Measurements from ENCODE around the gene PRIM2.
"Not testable (repeated sequence)": the region's sequence is repeated elsewhere in the genome, so short reads cannot be mapped to it uniquely, and the experiment has no call there.

Gene PRIM2

GRCh38 chr6:57298741-57299140, 18.7 kb upstream of the PRIM2 start:
- DNase-seq (ENCODE audit: low spot score in 2 of 2) = no peak
- no peaks in the 10 kb centered on the region for H3K36me3 ChIP-seq (replicated peaks)
- H3K27me3 ChIP-seq (ENCODE audit: low read depth) = no peaks in the 10 kb centered on the region; the same call in 1 of the 2 replicates
- in situ Hi-C loops (cut with MboI; ENCODE audit: low sequenced_read_pairs) = no loop called here
- no peaks in the 10 kb centered on the region for H3K4me1 ChIP-seq
- no peak overlapping the region for H3K4me3 ChIP-seq
- H3K9me3 ChIP-seq = no peaks in the 10 kb centered on the region

- H3K9me3 ChIP-seq = no peaks in the 10 kb centered on the region
- H3K27me3 ChIP-seq (ENCODE audit: low read depth) = no peaks in the 10 kb centered on the region
- no peak overlapping the region for H3K4me3 ChIP-seq
- no peak for DNase-seq (ENCODE audit: low spot score in 2 of 2)
- peaks cover 19% of the 10 kb centered on the region for H3K4me1 ChIP-seq
- in situ Hi-C loops (cut with MboI; ENCODE audit: low sequenced_read_pairs) = no loop called here
- H3K36me3 ChIP-seq (replicated peaks) = no peaks in the 10 kb centered on the region
Observed at GRCh38 chr6:57301757-57302156, 15.7 kb upstream of the PRIM2 start.

GRCh38 chr6:57302477-57302876, 15.0 kb upstream of the PRIM2 start:
- in situ Hi-C loops (cut with MboI; ENCODE audit: low sequenced_read_pairs) = no loop called here
- H3K4me3 ChIP-seq = no peak overlapping the region

GRCh38 chr6:57303931-57304681, 13.3 kb upstream of the PRIM2 start:
- peak in 1 of 2 experiments; percentile 45 for DNase-seq (ENCODE audit: low spot score in 2 of 2)
- no peaks in the 10 kb centered on the region for H3K27me3 ChIP-seq (ENCODE audit: low read depth)
- H3K36me3 ChIP-seq (replicated peaks) = no peaks in the 10 kb centered on the region
- no peak overlapping the region for H3K4me3 ChIP-seq
- in situ Hi-C loops (cut with MboI; ENCODE audit: low sequenced_read_pairs) = no loop called here
- peaks cover 19% of the 10 kb centered on the region for H3K4me1 ChIP-seq
- no peaks in the 10 kb centered on the region for H3K9me3 ChIP-seq

More at GRCh38 chr6:57302477-57302876, 15.0 kb upstream of the PRIM2 start:
- H3K9me3 ChIP-seq = no peaks in the 10 kb centered on the region
- no peaks in the 10 kb centered on the region for H3K36me3 ChIP-seq (replicated peaks)
- H3K4me1 ChIP-seq = peaks cover 19% of the 10 kb centered on the region
- no peak for DNase-seq (ENCODE audit: low spot score in 2 of 2)
- H3K27me3 ChIP-seq (ENCODE audit: low read depth) = no peaks in the 10 kb centered on the region

GRCh38 chr6:57305107-57305506, 12.3 kb upstream of the PRIM2 start:
- peak in 1 of 2 experiments; percentile 15 for DNase-seq (ENCODE audit: low spot score in 2 of 2)
- Histone ChIP-seq H3K4me1 (peaks cover 19% of the 10 kb centered on the region), H3K4me3 (no peak overlapping the region), H3K36me3 (replicated peaks) (no peaks in the 10 kb centered on the region), H3K27me3 (ENCODE audit: low read depth) (no peaks in the 10 kb centered on the region), H3K9me3 (no peaks in the 10 kb centered on the region)
- in situ Hi-C loops (cut with MboI; ENCODE audit: low sequenced_read_pairs) = no loop called here

DNA sequence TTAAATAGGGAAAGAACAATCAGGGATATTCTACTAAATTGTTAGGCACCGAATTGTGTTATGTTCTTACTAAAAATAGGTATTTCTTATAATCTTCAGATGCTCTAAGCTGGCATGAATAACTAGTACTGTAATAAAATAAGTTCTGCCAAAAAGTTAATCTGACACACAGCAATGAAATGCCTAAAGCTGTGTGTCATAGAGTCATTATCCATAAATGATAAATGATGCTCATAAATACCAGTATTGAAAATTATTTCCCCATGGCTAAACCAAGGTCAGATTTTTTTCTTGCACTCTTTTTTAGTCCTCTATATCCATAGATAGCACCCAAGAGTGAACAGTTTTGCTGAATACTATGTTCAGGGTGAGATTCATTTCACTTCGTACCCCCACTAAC, 11.7 kb upstream of the PRIM2 start:
- no peak for DNase-seq (ENCODE audit: low spot score in 2 of 2)
- H3K9me3 ChIP-seq = no peaks in the 10 kb centered on the region
- peaks cover 19% of the 10 kb centered on the region for H3K4me1 ChIP-seq
- H3K27me3 ChIP-seq (ENCODE audit: low read depth) = no peaks in the 10 kb centered on the region
- H3K36me3 ChIP-seq (replicated peaks) = no peaks in the 10 kb centered on the region
- no peak overlapping the region for H3K4me3 ChIP-seq
- in situ Hi-C loops (cut with MboI; ENCODE audit: low sequenced_read_pairs) = no loop called here

- no peaks in the 10 kb centered on the region for H3K9me3 ChIP-seq
- H3K4me1 ChIP-seq = peaks cover 19% of the 10 kb centered on the region
- H3K36me3 ChIP-seq (replicated peaks) = no peaks in the 10 kb centered on the region
- in situ Hi-C loops (cut with MboI; ENCODE audit: low sequenced_read_pairs) = no loop called here
- no peak for DNase-seq (ENCODE audit: low spot score in 2 of 2)
- H3K27me3 ChIP-seq (ENCODE audit: low read depth) = no peaks in the 10 kb centered on the region
- no peak overlapping the region for H3K4me3 ChIP-seq
Observed at GRCh38 chr6:57306273-57306672, 11.2 kb upstream of the PRIM2 start.

- Histone ChIP-seq H3K4me3 (no peak overlapping the region), H3K4me1 (peaks cover 19% of the 10 kb centered on the region), H3K9me3 (no peaks in the 10 kb centered on the region), H3K36me3 (replicated peaks) (no peaks in the 10 kb centered on the region), H3K27me3 (ENCODE audit: low read depth) (no peaks in the 10 kb centered on the region)
- no peak for DNase-seq (ENCODE audit: low spot score in 2 of 2)
- in situ Hi-C loops (cut with MboI; ENCODE audit: low sequenced_read_pairs) = no loop called here
Observed at GRCh38 chr6:57307850-57308249, 9.6 kb upstream of the PRIM2 start.

GRCh38 chr6:57308755-57309154, 8.7 kb upstream of the PRIM2 start:
- H3K9me3 ChIP-seq; H3K27me3 ChIP-seq (ENCODE audit: low read depth); H3K36me3 ChIP-seq (replicated peaks); in situ Hi-C loops (cut with MboI; ENCODE audit: low sequenced_read_pairs); DNase-seq (ENCODE audit: low spot score in 2 of 2); H3K4me3 ChIP-seq: not testable (repeated sequence)
- H3K4me1 ChIP-seq = peaks cover 19% of the 10 kb centered on the region

DNA sequence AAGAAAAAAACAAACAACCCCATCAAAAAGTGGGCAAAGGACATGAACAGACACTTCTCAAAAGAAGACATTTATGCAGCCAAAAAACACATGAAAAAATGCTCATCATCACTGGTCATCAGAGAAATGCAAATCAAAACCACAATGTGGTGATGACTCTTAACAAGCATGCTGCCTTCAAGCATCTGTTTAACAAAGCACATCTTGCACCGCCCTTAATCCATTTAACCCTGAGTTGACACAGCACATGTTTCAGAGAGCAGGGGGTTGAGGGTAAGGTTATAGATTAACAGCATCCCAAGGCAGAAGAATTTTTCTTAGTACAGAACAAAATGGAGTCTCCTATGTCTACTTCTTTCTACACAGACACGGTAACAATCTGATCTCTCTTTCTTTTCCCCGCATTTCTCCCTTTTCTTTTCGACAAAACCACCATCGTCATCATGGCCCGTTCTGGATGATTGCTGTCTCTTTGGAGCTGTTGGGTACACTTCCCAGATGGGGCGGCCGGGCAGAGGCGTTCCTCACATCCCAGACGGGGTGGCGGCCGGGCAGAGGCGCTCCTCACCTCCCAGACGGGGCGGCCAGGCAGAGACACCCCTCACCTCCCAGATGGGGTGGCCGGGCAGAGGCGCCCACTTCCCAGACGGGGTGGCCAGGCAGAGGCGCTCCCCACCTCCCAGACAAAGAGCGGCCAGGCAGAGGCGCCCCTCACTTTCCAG, 7.2 kb upstream of the PRIM2 start:
- H3K36me3 ChIP-seq (replicated peaks); H3K27me3 ChIP-seq (ENCODE audit: low read depth); DNase-seq (ENCODE audit: low spot score in 2 of 2); H3K4me3 ChIP-seq; in situ Hi-C loops (cut with MboI; ENCODE audit: low sequenced_read_pairs); H3K4me1 ChIP-seq; H3K9me3 ChIP-seq: not testable (repeated sequence)

- in situ Hi-C loops (cut with MboI; ENCODE audit: low sequenced_read_pairs) = no loop called here
Observed at GRCh38 chr6:57310817-57311157, 6.6 kb upstream of the PRIM2 start.

GRCh38 chr6:57311300-57312003, 6.0 kb upstream of the PRIM2 start:
- in situ Hi-C loops (cut with MboI; ENCODE audit: low sequenced_read_pairs); H3K9me3 ChIP-seq; H3K27me3 ChIP-seq (ENCODE audit: low read depth); H3K36me3 ChIP-seq (replicated peaks); DNase-seq (ENCODE audit: low spot score in 2 of 2); H3K4me1 ChIP-seq; H3K4me3 ChIP-seq: not testable (repeated sequence)

More at GRCh38 chr6:57310817-57311157, 6.6 kb upstream of the PRIM2 start:
- peaks cover 6% of the 10 kb centered on the region for H3K4me1 ChIP-seq
- no peak for DNase-seq (ENCODE audit: low spot score in 2 of 2)
- H3K9me3 ChIP-seq = no peaks in the 10 kb centered on the region
- H3K27me3 ChIP-seq (ENCODE audit: low read depth) = no peaks in the 10 kb centered on the region
- H3K36me3 ChIP-seq (replicated peaks) = no peaks in the 10 kb centered on the region
- H3K4me3 ChIP-seq = no peak overlapping the region

GRCh38 chr6:57312004-57312345, 5.5 kb upstream of the PRIM2 start:
- in situ Hi-C loops (cut with MboI; ENCODE audit: low sequenced_read_pairs) = no loop called here
- H3K9me3 ChIP-seq = no peaks in the 10 kb centered on the region
- H3K4me3 ChIP-seq = no peak overlapping the region
- no peaks in the 10 kb centered on the region for H3K36me3 ChIP-seq (replicated peaks)
- H3K27me3 ChIP-seq (ENCODE audit: low read depth) = no peaks in the 10 kb centered on the region
- no peak for DNase-seq (ENCODE audit: low spot score in 2 of 2)
- peaks cover 2% of the 10 kb centered on the region; the same call in 1 of the 2 replicates for H3K4me1 ChIP-seq

- DNase-seq (ENCODE audit: low spot score in 2 of 2) = no peak
- Histone ChIP-seq H3K9me3 (no peaks in the 10 kb centered on the region), H3K4me3 (no peak overlapping the region), H3K27me3 (ENCODE audit: low read depth) (no peaks in the 10 kb centered on the region), H3K36me3 (replicated peaks) (no peaks in the 10 kb centered on the region), H3K4me1 (peaks cover 2% of the 10 kb centered on the region; the same call in 1 of the 2 replicates)
- in situ Hi-C loops (cut with MboI; ENCODE audit: low sequenced_read_pairs) = no loop called here
Observed at GRCh38 chr6:57313009-57313408, 4.4 kb upstream of the PRIM2 start.
